ENCODE results near the gene PDPR.
"Not testable (repeated sequence)": the region's sequence is repeated elsewhere in the genome, so short reads cannot be mapped to it uniquely, and the experiment has no call there.

The PDPR gene

DNA sequence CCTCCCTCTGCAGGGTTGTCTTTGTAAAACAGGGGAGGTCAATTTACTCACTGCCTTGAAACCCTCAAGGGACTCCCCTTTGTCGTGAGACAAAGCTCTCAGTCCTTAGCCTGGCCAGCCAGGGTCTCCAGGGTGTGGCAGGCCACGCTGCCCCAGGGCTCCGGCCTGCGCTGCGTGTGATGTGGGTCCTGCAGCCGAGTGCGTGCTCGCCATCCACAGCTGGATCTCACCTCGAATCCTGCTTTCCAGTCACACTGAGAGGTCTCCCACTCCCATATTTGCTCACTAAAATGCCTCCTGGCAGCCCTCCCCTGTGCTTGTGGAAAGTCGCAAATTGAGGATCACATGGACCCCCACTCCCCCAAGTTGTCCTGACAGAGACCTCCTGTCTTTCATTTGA, 49.5 kb downstream of the PDPR start:
- no peak for DNase-seq (ENCODE audit: low spot score)
- TF ChIP-seq, protein P1, sequence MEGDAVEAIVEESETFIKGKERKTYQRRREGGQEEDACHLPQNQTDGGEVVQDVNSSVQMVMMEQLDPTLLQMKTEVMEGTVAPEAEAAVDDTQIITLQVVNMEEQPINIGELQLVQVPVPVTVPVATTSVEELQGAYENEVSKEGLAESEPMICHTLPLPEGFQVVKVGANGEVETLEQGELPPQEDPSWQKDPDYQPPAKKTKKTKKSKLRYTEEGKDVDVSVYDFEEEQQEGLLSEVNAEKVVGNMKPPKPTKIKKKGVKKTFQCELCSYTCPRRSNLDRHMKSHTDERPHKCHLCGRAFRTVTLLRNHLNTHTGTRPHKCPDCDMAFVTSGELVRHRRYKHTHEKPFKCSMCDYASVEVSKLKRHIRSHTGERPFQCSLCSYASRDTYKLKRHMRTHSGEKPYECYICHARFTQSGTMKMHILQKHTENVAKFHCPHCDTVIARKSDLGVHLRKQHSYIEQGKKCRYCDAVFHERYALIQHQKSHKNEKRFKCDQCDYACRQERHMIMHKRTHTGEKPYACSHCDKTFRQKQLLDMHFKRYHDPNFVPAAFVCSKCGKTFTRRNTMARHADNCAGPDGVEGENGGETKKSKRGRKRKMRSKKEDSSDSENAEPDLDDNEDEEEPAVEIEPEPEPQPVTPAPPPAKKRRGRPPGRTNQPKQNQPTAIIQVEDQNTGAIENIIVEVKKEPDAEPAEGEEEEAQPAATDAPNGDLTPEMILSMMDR (IDR thresholded peaks at IDR 0.05; ENCODE audit: borderline replicate concordance, control extremely low read depth, extremely low read depth, insufficient read depth, missing control alignments) = no peak
- in situ Hi-C loops (cut with MboI; ENCODE audit: low sequenced_read_pairs, unreplicated experiment) = no loop called here

DNA sequence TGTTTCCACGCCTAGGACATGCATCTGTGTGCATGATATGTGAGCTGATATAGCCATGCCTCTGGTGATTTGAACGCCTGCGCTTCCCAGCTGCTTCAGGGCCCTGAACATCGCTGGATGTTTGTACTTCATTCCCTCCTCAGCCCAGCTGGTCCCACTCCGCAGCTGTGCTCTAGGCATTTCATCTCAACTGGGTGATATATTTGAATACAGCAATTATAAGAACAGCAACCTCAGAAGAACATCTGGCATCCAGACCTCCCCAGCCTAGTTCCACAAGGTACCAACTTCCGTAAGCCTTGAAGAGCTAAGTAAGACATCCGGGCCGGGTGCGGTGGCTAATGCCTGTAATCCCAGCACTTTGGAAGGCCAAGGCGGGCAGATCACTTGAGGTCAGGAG, 52.6 kb downstream of the PDPR start:
- DNase-seq (ENCODE audit: low spot score); in situ Hi-C loops (cut with MboI; ENCODE audit: low sequenced_read_pairs, unreplicated experiment): not testable (repeated sequence)

DNA sequence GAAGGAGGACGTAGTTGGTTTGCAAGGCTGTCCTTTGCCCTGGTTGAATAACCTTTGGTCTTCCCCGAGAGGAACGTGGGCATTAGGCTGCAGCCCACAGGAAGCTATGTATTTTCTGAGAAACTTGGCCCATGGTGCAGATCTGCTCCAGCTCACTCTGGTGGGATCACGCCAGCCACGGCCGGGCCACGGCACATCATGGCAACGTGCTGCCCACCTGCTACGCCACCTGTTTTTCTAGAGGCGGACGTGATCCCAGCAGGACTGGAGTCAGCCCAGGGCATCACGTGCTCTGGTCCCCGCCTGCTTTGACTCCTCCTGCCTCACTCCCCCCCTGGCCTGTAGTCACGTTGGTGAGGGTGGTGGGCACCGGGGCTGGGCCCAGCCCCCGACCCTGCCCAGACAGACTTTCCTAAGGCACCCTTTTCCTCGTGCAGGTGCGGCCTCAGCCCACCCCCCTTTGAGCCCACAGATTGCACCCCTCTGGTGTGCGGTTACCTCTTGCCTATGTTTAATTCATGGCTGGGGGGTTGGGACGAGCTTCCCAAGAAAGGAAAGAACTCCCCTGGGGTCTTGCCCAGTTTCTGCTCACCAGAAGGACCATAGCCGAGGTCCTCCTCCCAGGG, 59.2 kb downstream of the PDPR start, which contains the start of gene CLEC18C:
Gene CLEC18C, plus strand, starts transcription at position 576 of the 626 bp plus-strand sequence. CDS start 492 bp downstream, outside the sequence.
- in situ Hi-C loops (cut with MboI; ENCODE audit: low sequenced_read_pairs, unreplicated experiment); DNase-seq (ENCODE audit: low spot score): not testable (repeated sequence)

DNA sequence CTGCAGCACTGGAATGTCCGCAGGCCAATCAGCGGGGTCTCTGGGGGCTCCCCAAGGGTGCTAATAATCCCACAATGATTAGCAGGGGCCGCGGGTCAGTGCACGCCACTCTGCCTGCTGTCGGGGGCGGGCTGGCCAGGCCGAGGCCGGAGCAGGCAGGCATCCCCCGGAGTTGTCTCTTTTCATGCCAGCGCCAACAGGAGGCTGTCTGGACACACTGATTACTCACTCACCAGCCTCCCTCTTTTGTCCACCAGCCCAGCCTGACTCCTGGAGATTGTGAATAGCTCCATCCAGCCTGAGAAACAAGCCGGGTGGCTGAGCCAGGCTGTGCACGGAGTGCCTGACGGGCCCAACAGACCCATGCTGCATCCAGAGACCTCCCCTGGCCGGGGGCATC, 59.8 kb downstream of the PDPR start:
- in situ Hi-C loops (cut with MboI; ENCODE audit: low sequenced_read_pairs, unreplicated experiment); DNase-seq (ENCODE audit: low spot score): not testable (repeated sequence)

DNA sequence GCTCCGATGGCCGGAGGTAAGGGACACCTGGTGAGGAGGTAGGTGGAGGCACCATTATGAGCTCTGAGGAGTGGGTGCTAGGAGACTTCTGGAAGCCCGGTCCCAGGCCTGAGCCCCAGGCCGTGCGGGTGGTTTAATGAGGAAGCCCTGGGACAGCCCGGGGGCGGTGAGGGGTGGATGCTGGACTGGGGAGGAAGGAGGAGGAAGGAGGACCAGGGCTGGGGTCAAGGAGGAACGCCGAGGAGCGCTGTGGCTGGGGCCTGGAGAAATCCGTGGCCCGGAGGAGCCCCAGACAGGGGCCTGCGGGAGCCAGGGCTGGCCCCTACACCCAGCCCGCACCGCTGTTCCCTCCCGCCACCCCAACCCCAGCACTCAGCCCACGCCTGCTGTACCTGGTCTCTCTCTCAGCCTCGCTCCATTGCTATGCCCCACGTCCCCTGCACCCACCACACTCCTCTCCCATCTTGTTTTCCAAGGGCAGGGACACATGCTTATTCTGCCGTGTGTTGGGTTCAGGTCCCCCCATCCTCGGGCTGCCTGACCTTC, 60.3 kb downstream of the PDPR start:
- DNase-seq (ENCODE audit: low spot score); in situ Hi-C loops (cut with MboI; ENCODE audit: low sequenced_read_pairs, unreplicated experiment): not testable (repeated sequence)

DNA sequence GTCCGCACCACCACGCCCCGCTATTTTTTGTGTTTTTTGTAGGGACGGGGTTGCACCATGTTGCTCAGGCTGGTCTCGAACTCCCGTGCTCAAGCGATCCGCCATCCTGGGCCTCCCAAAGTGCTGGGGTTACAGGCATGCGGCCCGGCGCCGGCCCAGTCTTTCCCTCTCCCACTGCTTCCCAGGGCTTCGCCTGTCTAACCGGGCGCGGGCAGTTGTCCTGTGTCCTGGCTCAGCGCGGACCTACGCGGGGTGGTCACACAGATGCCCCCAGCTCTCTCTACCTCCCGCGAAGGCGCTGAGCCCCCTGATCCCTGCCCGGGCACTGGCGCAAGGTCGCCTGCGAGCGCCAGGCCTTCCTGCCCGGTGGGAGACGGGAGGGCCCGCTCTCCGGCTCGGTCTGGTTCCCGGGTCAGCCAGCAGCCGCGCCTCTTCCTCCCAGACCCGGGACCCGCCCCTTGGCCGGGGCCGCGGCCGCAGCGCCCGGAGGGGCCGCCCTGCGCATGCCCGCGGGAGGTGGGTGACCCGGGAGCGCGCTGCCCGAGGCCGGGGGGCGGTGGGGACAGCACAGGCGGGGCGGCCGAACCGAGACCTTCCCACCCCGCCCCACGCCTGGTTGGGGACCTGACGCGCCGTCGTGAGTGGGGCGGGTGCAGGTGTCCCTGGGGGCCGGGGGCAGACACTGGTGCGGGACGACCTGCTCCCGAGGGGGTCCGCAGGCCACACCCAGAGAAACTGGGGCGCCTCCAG, 73.9 kb downstream of the PDPR start:
- DNase-seq (ENCODE audit: low spot score); in situ Hi-C loops (cut with MboI; ENCODE audit: low sequenced_read_pairs, unreplicated experiment): not testable (repeated sequence)

DNA sequence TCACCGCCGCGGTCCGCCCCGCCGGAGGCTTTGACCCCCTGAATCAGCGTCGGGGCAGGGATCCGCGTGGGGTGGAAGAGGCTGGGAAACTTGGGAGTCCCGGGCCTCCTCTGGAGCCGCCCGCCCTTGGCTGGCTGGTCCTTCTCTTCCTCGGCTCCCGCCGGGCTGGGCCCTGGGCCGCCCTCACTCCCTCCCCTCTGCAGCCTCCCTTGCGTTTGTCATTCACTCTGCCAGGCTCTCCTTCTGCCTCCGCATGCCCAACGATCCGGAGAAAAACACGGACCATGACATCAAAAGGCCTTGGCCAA, 74.4 kb downstream of the PDPR start:
- DNase-seq (ENCODE audit: low spot score); in situ Hi-C loops (cut with MboI; ENCODE audit: low sequenced_read_pairs, unreplicated experiment): not testable (repeated sequence)

DNA sequence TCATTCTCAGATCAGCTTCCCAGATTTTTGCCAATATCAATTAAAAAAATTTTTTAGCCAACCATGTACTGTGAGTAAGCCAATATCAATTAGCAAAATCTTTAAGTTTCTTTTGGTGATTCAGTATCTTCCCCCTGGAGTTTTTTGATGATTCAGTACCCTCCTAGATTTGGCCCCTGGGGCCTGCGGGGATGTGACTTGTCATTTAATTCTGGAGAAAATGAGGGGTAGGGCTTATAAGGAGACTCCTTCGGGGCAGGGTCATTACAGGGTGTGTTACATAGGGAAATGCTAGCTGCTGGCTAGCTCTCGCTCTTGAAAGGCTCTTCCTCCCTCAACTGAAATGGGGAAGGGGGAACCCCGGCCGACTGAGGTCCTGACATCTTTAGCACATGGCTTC, 76.4 kb downstream of the PDPR start:
- DNase-seq (ENCODE audit: low spot score) = not testable (repeated sequence)

DNA sequence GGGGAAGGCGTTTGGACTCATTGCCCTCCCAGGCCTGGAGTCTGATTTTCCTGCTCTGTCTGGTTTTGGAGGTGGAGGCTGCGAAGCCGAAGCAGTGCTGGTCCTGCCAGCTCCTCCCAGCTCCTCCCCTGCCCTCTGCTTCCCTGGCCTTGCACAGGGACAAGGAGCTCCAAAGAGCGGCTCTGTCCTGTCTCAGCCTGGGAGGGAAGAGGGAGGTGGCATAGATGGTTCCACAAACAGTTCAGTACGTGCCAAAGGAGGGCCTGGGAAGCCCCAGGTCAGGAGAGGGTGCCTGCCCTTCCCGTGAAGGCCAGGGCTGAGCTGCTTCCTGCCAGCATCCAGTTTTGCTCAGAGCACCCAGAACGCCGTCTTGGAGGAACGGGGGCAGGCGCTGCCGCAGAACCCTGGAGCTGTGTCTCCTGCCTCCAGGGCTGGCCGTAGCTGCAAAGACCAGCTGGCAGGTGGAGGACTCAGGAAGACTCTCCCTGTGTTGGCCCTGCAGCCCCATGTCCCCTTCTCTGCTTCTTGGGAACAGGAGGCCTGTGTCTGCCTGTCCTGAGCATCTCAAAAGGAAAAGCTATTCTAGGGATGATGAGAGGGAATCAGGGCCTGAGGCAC, 82.7 kb downstream of the PDPR start:
- DNase-seq (ENCODE audit: low spot score); in situ Hi-C loops (cut with MboI; ENCODE audit: low sequenced_read_pairs, unreplicated experiment): not testable (repeated sequence)

More for the DNA sequence above, 76.4 kb downstream of the PDPR start:
- in situ Hi-C loops (cut with MboI; ENCODE audit: low sequenced_read_pairs, unreplicated experiment) = not testable (repeated sequence)

DNA sequence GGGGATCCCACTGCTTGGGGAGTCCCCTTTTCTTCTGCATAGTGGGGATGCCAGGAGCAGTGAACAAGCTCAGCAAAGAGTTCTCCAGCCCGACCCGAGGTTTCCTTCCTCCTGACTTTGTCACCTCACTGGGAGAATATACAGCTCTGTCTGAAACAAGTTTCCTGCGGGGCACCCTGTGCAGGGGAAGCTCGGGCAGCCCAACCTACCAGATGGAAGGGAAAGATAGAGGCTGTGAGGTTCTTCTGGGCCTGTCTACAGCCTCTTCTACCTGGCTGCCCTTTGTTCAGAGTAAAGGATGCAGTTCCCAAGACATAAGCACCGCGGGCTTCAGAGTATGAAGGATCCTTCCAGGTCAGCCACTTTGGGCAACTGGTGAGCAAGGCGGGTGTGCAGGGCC, 83.5 kb downstream of the PDPR start:
- in situ Hi-C loops (cut with MboI; ENCODE audit: low sequenced_read_pairs, unreplicated experiment); DNase-seq (ENCODE audit: low spot score): not testable (repeated sequence)

DNA sequence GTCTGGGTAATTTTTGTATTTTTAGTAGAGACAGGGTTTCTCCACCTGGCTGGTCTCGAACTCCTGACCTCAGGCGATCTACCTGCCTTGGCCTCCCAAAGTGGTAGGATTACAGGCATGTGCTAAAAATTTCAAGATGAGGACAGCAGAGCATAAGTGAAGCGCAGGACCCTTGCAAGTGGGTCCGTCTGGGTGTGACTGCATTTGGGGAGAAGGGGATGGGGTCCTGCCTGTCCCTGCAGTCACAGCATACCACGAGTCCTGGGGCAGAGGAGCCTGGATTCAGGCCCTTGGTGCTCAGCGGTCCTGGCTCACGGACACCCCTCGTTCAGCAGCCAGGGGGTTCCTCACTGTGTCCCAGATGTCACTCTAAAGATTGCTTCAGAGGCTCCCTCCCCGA, 84.1 kb downstream of the PDPR start:
- DNase-seq (ENCODE audit: low spot score); in situ Hi-C loops (cut with MboI; ENCODE audit: low sequenced_read_pairs, unreplicated experiment): not testable (repeated sequence)

DNA sequence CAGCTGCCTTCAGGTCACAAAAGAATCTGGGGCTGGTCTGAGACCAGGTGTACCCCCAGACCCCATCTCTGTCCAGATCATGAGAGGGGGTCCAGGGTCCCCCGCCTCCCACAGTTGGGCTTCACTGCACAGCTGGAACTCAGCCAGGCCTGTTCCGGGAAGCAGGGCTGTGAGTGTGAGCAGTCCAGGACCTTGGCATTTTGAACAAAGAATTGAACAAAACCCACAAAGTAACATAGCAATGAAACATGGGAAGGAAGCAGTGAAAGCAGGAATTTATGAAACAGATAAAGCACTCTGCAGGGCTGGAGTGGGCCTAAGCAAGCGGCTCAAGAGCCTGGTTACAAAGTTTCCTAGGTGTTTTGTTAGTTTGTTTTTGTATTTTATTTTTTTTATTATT, 84.5 kb downstream of the PDPR start:
- DNase-seq (ENCODE audit: low spot score); in situ Hi-C loops (cut with MboI; ENCODE audit: low sequenced_read_pairs, unreplicated experiment): not testable (repeated sequence)

DNA sequence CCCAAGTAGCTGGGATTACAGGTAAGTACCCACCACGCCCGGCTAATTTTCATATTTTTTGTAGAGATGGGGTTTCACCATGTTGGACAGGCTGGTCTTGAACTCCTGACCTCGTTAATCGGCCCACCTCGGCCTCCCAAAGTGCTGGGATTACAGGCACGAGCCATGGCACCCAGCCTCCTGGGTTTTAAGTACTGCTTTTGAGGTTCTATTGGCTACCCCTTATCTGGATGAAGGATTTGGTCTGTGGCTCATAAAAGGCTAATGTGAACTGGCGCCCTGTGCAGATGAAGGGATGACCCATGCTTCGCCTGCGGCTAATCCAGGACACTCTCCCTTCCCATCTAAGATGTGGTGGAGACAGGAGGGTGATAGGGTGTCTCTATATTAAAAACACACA, 85.0 kb downstream of the PDPR start:
- in situ Hi-C loops (cut with MboI; ENCODE audit: low sequenced_read_pairs, unreplicated experiment) = not testable (repeated sequence)

DNA sequence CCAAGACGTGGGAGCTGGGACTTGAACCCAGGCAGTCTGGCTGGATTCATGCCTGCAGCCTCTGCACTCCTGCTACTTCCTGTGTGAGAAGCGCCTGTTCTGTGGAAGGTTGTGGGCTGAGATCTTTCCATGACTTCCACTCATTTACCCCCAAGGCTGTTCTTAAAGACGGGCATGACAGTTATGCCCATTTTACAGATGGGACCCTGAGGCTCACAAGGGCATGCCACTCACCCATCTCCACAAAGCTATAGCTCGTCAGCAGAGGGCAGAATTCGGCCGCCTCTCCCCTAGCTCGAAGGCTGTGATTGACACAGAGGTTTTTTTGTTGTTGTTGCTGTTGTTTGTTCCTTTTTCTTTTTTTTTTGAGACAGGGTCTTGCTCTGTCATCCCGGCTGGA, 85.9 kb downstream of the PDPR start:
- DNase-seq (ENCODE audit: low spot score); in situ Hi-C loops (cut with MboI; ENCODE audit: low sequenced_read_pairs, unreplicated experiment): not testable (repeated sequence)

More for the DNA sequence above, 85.0 kb downstream of the PDPR start:
- DNase-seq (ENCODE audit: low spot score) = not testable (repeated sequence)

DNA sequence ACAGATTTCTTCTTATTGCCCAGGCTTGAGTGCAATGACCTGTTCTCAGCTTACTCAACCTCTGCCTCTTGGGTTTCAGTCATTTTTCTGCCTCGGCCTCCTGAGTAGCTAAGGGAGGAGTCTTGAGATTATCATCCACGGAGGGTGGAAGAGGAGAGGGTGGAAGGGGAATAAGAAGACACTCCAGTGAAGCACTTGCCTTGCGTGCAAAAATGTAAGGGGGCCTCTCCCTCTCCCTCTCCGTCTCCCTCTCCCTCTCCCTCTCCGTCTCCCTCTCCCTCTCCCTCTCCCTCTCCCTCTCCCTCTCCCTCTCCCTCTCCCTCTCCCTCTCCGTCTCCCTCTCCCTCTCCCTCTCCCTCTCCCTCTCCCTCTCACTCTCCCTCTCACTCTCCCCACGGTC, 89.4 kb downstream of the PDPR start:
- in situ Hi-C loops (cut with MboI; ENCODE audit: low sequenced_read_pairs, unreplicated experiment); DNase-seq (ENCODE audit: low spot score): not testable (repeated sequence)

DNA sequence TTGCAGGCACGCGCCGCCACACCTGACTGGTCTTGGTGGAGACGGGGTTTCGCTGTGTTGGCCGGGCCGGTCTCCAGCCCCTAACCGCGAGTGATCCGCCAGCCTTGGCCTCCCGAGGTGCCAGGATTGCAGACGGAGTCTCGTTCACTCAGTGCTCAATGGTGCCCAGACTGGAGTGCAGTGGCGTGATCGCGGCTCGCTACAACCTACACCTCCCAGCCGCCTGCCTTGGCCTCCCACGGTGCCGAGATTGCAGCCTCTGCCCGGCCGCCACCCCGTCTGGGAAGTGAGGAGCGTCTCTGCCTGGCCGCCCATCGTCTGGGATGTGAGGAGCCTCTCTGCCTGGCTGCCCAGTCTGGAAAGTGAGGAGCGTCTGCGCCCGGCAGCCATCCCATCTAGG, 89.9 kb downstream of the PDPR start:
- in situ Hi-C loops (cut with MboI; ENCODE audit: low sequenced_read_pairs, unreplicated experiment); DNase-seq (ENCODE audit: low spot score): not testable (repeated sequence)

DNA sequence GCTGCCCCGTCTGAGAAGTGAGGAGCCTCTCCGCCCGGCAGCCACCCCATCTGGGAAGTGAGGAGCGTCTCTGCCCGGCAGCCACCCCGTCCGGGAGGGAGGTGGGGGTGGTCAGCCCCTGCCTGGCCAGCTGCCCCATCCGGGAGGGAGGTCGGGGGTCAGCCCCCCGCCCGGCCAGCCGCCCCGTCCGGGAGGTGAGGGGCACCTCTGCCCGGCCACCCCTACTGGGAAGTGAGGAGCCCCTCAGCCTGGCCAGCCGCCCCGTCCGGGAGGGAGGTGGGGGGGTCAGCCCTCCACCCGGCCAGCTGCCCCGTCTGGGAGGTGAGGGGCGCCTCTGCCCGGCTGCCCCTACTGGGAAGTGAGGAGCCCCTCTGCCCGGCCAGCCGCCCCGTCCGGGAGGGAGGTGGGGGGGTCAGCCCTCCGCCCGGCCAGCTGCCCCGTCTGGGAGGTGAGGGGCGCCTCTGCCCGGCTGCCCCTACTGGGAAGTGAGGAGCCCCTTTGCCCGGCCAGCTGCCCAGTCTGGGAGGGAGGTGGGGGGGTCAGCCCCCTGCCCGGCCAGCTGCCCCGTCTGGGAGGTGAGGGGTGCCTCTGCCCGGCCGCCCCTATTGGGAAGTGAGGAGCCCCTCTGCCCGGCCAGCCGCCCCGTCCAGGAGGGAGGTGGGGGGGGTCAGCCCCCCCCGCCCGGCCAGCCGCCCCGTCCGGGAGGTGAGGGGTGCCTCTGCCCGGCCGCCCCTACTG, 90.7 kb downstream of the PDPR start:
- DNase-seq (ENCODE audit: low spot score); in situ Hi-C loops (cut with MboI; ENCODE audit: low sequenced_read_pairs, unreplicated experiment): not testable (repeated sequence)
